Measurements from ENCODE around the gene OGDH. TPM values are rescaled to one million over a fixed set of nuclear protein-coding genes. Genes with fewer than 3 reads are reported as not detected.

Gene OGDH
- 25.4 and 28.1 TPM in 2 replicates for total RNA-seq (2016; rRNA removed; fragmentation: Illumina TruSeq; extraction: Trizol)
- 6.3 and 7.6 TPM in 2 replicates for total RNA-seq (2016; cell fraction: cytosol; rRNA removed; fragmentation: Illumina TruSeq; extraction: Trizol; ENCODE audit: low read depth)
- total RNA-seq (2016; cell fraction: insoluble cytoplasmic fraction; rRNA removed; fragmentation: Illumina TruSeq; extraction: Trizol), result 21.2 and 24.9 TPM in 2 replicates
- total RNA-seq (2016; cell fraction: membrane; rRNA removed; fragmentation: Illumina TruSeq; extraction: Trizol), result 6.7 and 7.3 TPM in 2 replicates
- 19.2 and 20.7 TPM in 2 replicates for total RNA-seq (2016; cell fraction: nucleus; rRNA removed; fragmentation: Illumina TruSeq; extraction: Trizol)
- polyA plus RNA-seq (2011; rRNA removed), result 17.4 and 19.9 TPM in 2 replicates
- 19.4 and 21.4 TPM in 2 replicates for polyA plus RNA-seq (2011; cell fraction: cytosol; rRNA removed)
- 31.0 and 32.6 TPM in 2 replicates for polyA plus RNA-seq (2011; cell fraction: nucleus; rRNA removed)
- polyA plus RNA-seq (2012), result 17.8 and 24.0 TPM in 2 replicates
- 1.4 and 1.7 TPM in 2 replicates for polyA plus RNA-seq (2016; cell fraction: cytosol; fragmentation: Illumina TruSeq; extraction: Trizol; ENCODE audit: low read depth)
- polyA plus RNA-seq (2016; cell fraction: insoluble cytoplasmic fraction; fragmentation: Illumina TruSeq; extraction: Trizol; ENCODE audit: low read depth), result 16.1 and 22.3 TPM in 2 replicates
- polyA plus RNA-seq (2016; cell fraction: membrane; fragmentation: Illumina TruSeq; extraction: Trizol; ENCODE audit: low read depth), result 2.9 and 3.9 TPM in 2 replicates
- polyA plus RNA-seq (2016; cell fraction: nucleus; fragmentation: Illumina TruSeq; extraction: Trizol; ENCODE audit: insufficient read depth, low read depth), result 18.6 and 20.7 TPM in 2 replicates
- polyA minus RNA-seq (2011; rRNA and poly(A)+ RNA removed; ENCODE audit: low replicate concordance), result 69.1 and 136 TPM in 2 replicates
- polyA minus RNA-seq (2011; cell fraction: cytosol; rRNA and poly(A)+ RNA removed), result 32.5 and 32.6 TPM in 2 replicates
- polyA minus RNA-seq (2011; cell fraction: nucleus; rRNA and poly(A)+ RNA removed), result 23.3 and 31.3 TPM in 2 replicates
- percentile 59 among the genes with signal in this experiment for Bru-seq, nascent RNA
- BruChase-seq, experiment 1, labeled RNA remaining after a 6-hour chase, result percentile 68 among the genes with signal in this experiment
- BruChase-seq, experiment 2, labeled RNA remaining after a 2-hour chase, result percentile 66 among the genes with signal in this experiment
- long read RNA-seq, experiment 1, partial matches to known transcripts, result 7 of 13 reads
- long read RNA-seq, experiment 1, other reads (novel, unspliced or antisense), result 5 of 13 reads
- long read RNA-seq, experiment 2, full-length matches to known transcripts, result 6 of 49 reads
- long read RNA-seq, experiment 2, partial matches to known transcripts, result 27 of 49 reads
- long read RNA-seq, experiment 2, other reads (novel, unspliced or antisense), result 16 of 49 reads

GRCh38 chr7:44606341-44607140 is at the start of gene OGDH:
OGDH (plus strand) TSS chr7:44606627; CDS start chr7:44624344, 17,717 bp downstream.
- ATAC-seq, result peak; percentile 99
- H3K9ac ChIP-seq (ENCODE audit: insufficient read depth, low read depth, low read length), result peak within 1 kb of the TSS; percentile 93
- H4K20me1 ChIP-seq (ENCODE audit: insufficient read depth, low read length), result no peaks in the 10 kb centered on the region
- peaks cover 40% of the 10 kb centered on the region for H3K79me2 ChIP-seq (ENCODE audit: insufficient read depth, low read length)
- peaks cover 23% of the 10 kb centered on the region for H3K4me1 ChIP-seq (ENCODE audit: insufficient read depth, low read length)
- in situ Hi-C loops (cut with HindIII; ENCODE audit: extremely low pct_ligation_motif_present, low pct_unique_long_range_greater_than_20kb), result no loop called here
- DNase-seq (ENCODE audit: low spot score), result peak; percentile 93
- BruUV-seq (replicated peaks), result TSS peak; percentile 95
- peak within 1 kb of the TSS; percentile 99 for H3K4me2 ChIP-seq (ENCODE audit: low read depth, low read length)
- H3K36me3 ChIP-seq (replicated peaks in 1 of 2; ENCODE audit: control insufficient read depth in 1 of 2, insufficient read depth in 2 of 2, low read length in 2 of 2), result no peaks in the 10 kb centered on the region
- H3K4me3 ChIP-seq (replicated peaks in 1 of 3; ENCODE audit: insufficient read depth in 1 of 3, low read depth in 2 of 3, low read length in 3 of 3), result peak within 1 kb of the TSS; percentile 84 to 94 (median 89)
- WGBS (ENCODE audit: low lambda C conversion rate), result 2% methylated on average over 27 of the region's 93 CpGs
- H2AFZ ChIP-seq (ENCODE audit: low read length), result peak within 1 kb of the TSS; percentile 4
- CTCF ChIA-PET (ENCODE audit: low intra/inter-chr PET ratio, low total read pairs), result no interaction called here
- H3K9me3 ChIP-seq (ENCODE audit: low read length), result no peaks in the 10 kb centered on the region
- peak; percentile 40 for FAIRE-seq
- intact Hi-C loops (cut with micrococcal nuclease; ENCODE audit: unreplicated experiment), result loop anchor here (1.0 kb wide), 2 partner anchors 72 to 142 kb away; partner anchors contain the start of gene ZMIZ2
- POLR2A ChIA-PET, result interaction anchor here (0.9 to 3.3 kb wide), 20 partner anchors 15 to 505 kb away, joined by 3 to 29 read pairs (median 5); partner anchors contain the start of genes DDX56, H2AZ2, PURB and TBRG4
- no peaks in the 10 kb centered on the region; a peak in 1 of 5 replicates for H3K27me3 ChIP-seq (ENCODE audit: control insufficient read depth in 1 of 2, insufficient read depth in 2 of 2, low read length in 2 of 2)
- peak within 1 kb of the TSS; percentile 90 for H3K27ac ChIP-seq (ENCODE audit: extremely low read length, insufficient read depth, low read length)
- TF ChIP-seq ZNF713 (CRISPR knock-in tag; IDR thresholded peaks at IDR 0.05) (0 out of 2 replicates have a peak, but pooled peaks have one; percentile 31), ZNF781 (CRISPR knock-in tag; IDR thresholded peaks at IDR 0.05; ENCODE audit: borderline replicate concordance, not compliant biosample characterization) (no peak), CAMTA2 (CRISPR knock-in tag; IDR thresholded peaks at IDR 0.05; ENCODE audit: borderline replicate concordance) (no peak), FOXO1 (CRISPR knock-in tag; IDR thresholded peaks at IDR 0.05) (peak; percentile 69; the same call in 1 of the 2 replicates), ZNF317 (CRISPR knock-in tag; IDR thresholded peaks at IDR 0.05) (peak; percentile 36; the same call in 1 of the 2 replicates), SIN3B (IDR thresholded peaks at IDR 0.05; ENCODE audit: low read length) (0 out of 2 replicates have a peak, but pooled peaks have one; percentile 59), HMGXB4 (CRISPR knock-in tag; IDR thresholded peaks at IDR 0.05; ENCODE audit: borderline replicate concordance in 1 of 2, low read depth in 1 of 2) (peak in 1 of 2 experiments; percentile 74; a peak in 1 of 4 replicates), CBX1 (IDR thresholded peaks at IDR 0.05; ENCODE audit: low read depth) (peak; percentile 68), ELF3 (CRISPR knock-in tag; IDR thresholded peaks at IDR 0.05) (peak; percentile 21; the same call in 1 of the 2 replicates), ZNF7 (CRISPR knock-in tag; IDR thresholded peaks at IDR 0.05) (no peak), MAF1 (CRISPR knock-in tag; IDR thresholded peaks at IDR 0.05; ENCODE audit: borderline replicate concordance) (no peak), RAD21 (CRISPR knock-in tag; IDR thresholded peaks at IDR 0.05) (0 out of 2 replicates have a peak, but pooled peaks have one; percentile 11), ZNF432 (CRISPR knock-in tag; IDR thresholded peaks at IDR 0.05; ENCODE audit: borderline replicate concordance) (no peak), CEBPG (CRISPR knock-in tag; IDR thresholded peaks at IDR 0.05) (peak; percentile 41)
